GM19193 (cell line): Measurements from ENCODE around the gene IFI35.

Source experiments
- POLR2A ChIP-seq: IDR thresholded peaks from 4 replicates; pipeline ENCODE4 v1.6.1; 2011; ENCODE audit not compliant: insufficient read depth, insufficient read length; ENCODE audit errors: extremely low read depth

The IFI35 gene

GRCh38 chr17:43006639-43007551 is at the start of gene IFI35:
IFI35 (plus strand) TSS chr17:43006784; CDS start chr17:43006948, 164 bp downstream.
- peak; percentile 79 for TF ChIP-seq POLR2A

- peak; percentile 93 for TF ChIP-seq POLR2A
Observed at GRCh38 chr17:42964161-42964932, 42.2 kb upstream of the IFI35 start, which contains the start of gene AARSD1. AARSD1 (minus strand) TSS chr17:42964454; CDS start chr17:42964440, 14 bp downstream.

GRCh38 chr17:42967925-42968324 is 38.7 kb upstream of the IFI35 start:
- no peak for TF ChIP-seq POLR2A

- no peak for TF ChIP-seq POLR2A
Observed at GRCh38 chr17:42969001-42969581, 37.5 kb upstream of the IFI35 start.

- no peak for TF ChIP-seq POLR2A
Observed at GRCh38 chr17:42971589-42971988, 35.0 kb upstream of the IFI35 start.

GRCh38 chr17:42975265-42975664 is 31.3 kb upstream of the IFI35 start:
- TF ChIP-seq POLR2A = no peak

GRCh38 chr17:42979511-42980273 is 26.9 kb upstream of the IFI35 start, which contains the start of gene PTGES3L:
PTGES3L (minus strand) TSS chr17:42980080; CDS start chr17:42980053, 27 bp downstream.
- TF ChIP-seq POLR2A = no peak

- TF ChIP-seq POLR2A = peak; percentile 74
Observed at GRCh38 chr17:42980274-42980765, 26.3 kb upstream of the IFI35 start, which contains the start of gene RUNDC1. RUNDC1 (plus strand) TSS chr17:42980565; CDS start chr17:42980577, 12 bp downstream.

- TF ChIP-seq POLR2A = no peak
Observed at GRCh38 chr17:42980766-42981397, 25.7 kb upstream of the IFI35 start.

GRCh38 chr17:42982266-42982665 is 24.3 kb upstream of the IFI35 start:
- TF ChIP-seq POLR2A = no peak

- TF ChIP-seq POLR2A = no peak
Observed at GRCh38 chr17:42985225-42985624, 21.4 kb upstream of the IFI35 start.

GRCh38 chr17:42989141-42989540 is 17.4 kb upstream of the IFI35 start:
- no peak for TF ChIP-seq POLR2A

- TF ChIP-seq POLR2A = no peak
Observed at GRCh38 chr17:42989726-42990652, 16.6 kb upstream of the IFI35 start.

- TF ChIP-seq POLR2A = no peak
Observed at GRCh38 chr17:42991471-42991870, 15.1 kb upstream of the IFI35 start.
